Subcutaneous adipose tissue (tissue), 4 donors: Measurements from ENCODE around the gene PIGP. TPM values are rescaled to one million over a fixed set of nuclear protein-coding genes. Genes with fewer than 3 reads are reported as not detected.

Experiments
- CTCF ChIP-seq: fragments of 450-650 bp; IDR thresholded peaks from one replicate; pipeline ENCODE4 v1.5.1; 2016; ENCODE audit warnings: low read depth, mild to moderate bottlenecking, control low read depth, antibody characterized with exemption, moderate library complexity
- total RNA-seq, 4 donors: library from RNA; depleted of rRNA; stranded (reverse); fragments of >200 nt; gene quantifications; one replicate each; pipeline ENCODE4 v1.1.0, GENCODE V29; 2016

The PIGP gene
- total RNA-seq, 4 donors from 2014 or later, result 26.6 to 73.5 (median 28.8) TPM

GRCh38 chr21:37045556-37045955 lies 27.3 kb downstream of the PIGP start:
- TF ChIP-seq CTCF, result no peak

- no peak for TF ChIP-seq CTCF
Measured at GRCh38 chr21:37045149-37045548, 27.7 kb downstream of the PIGP start.

- no peak for TF ChIP-seq CTCF
Measured at GRCh38 chr21:37044643-37045042, 28.2 kb downstream of the PIGP start.

GRCh38 chr21:37043818-37044217 lies 29.1 kb downstream of the PIGP start:
- TF ChIP-seq CTCF, result no peak

- no peak for TF ChIP-seq CTCF
Measured at GRCh38 chr21:37041706-37042271, 31.1 kb downstream of the PIGP start.

GRCh38 chr21:37040212-37040611 lies 32.7 kb downstream of the PIGP start:
- no peak for TF ChIP-seq CTCF

GRCh38 chr21:37039411-37040075 lies 33.3 kb downstream of the PIGP start:
- TF ChIP-seq CTCF, result no peak
